Parathyroid adenoma (tissue), 2 donors: ENCODE data around the gene CFAP100.

ENCODE experiments used
- H2AFZ ChIP-seq: fragments of 300-600 bp; sonication (generic); one replicate; pipeline ENCODE4 v1.7.0; 2017; ENCODE audit warnings: antibody characterized with exemption, mild to moderate bottlenecking
- H3K27ac ChIP-seq: fragments of 300-600 bp; sonication (generic); one replicate; pipeline ENCODE4 v1.7.0; 2017
- H3K27me3 ChIP-seq: fragments of 300-600 bp; sonication (generic); one replicate; pipeline ENCODE4 v1.7.0; 2017; ENCODE audit warnings: low read length; ENCODE audit not compliant: control insufficient read depth, insufficient read depth
- H3K36me3 ChIP-seq: fragments of 300-600 bp; sonication (generic); one replicate; pipeline ENCODE4 v1.7.0; 2017; ENCODE audit warnings: low read length; ENCODE audit not compliant: control insufficient read depth, insufficient read depth
- H3K4me1 ChIP-seq: fragments of 300-600 bp; sonication (generic); one replicate; pipeline ENCODE4 v1.7.0; 2017; ENCODE audit warnings: control low read depth
- H3K4me2 ChIP-seq: fragments of 300-600 bp; sonication (generic); one replicate; pipeline ENCODE4 v1.7.0; 2017; ENCODE audit warnings: low read length
- H3K4me3 ChIP-seq: fragments of 300-600 bp; sonication (generic); one replicate; pipeline ENCODE4 v1.7.0; 2017; ENCODE audit warnings: low read depth, low read length
- H3K79me2 ChIP-seq: fragments of 300-600 bp; sonication (generic); one replicate; pipeline ENCODE4 v1.7.0; 2017; ENCODE audit warnings: control low read depth
- H3K9ac ChIP-seq: fragments of 300-600 bp; sonication (generic); one replicate; pipeline ENCODE4 v1.7.0; 2017; ENCODE audit warnings: mild to moderate bottlenecking
- H3K9me3 ChIP-seq: fragments of 300-600 bp; sonication (generic); one replicate; pipeline ENCODE4 v1.7.0; 2017; ENCODE audit warnings: low read length; ENCODE audit not compliant: control insufficient read depth
- TF ChIP-seq, protein P1 (sequence below): fragments of 300-600 bp; sonication (generic); IDR thresholded peaks from one replicate; pipeline ENCODE4 v1.7.0; 2017; ENCODE audit warnings: antibody characterized with exemption, mild to moderate bottlenecking
- donor health status: primary hyperparathyroidism.

Gene CFAP100

DNA sequence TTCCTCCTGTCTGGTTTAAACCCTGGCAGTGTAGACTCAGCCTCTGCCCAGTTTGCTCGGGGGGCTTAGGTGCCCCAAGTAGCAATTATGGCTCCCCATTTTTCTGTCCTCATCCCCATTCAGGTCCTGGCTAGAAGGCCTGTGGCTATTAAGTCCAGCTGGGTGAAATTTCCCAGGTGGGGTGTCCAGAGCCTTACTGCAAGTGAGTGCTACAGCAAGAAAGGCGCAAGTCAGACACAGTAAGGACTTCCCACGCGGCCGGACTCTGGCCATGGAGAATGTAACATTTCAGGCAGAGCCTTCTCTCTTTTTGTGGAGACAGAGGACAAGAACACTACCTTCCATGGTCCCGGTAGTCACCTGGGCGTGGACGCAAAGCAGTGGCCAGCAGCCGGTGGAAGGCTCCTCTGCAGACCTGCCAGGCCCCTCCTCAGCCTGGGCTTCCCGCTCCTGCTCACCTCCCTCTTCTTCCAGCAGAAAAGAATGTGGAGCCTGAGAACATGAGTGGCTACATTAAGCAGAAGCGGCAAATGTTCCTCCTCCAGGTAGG is 23.3 kb downstream of the CFAP100 start:
- TF ChIP-seq, protein P1, sequence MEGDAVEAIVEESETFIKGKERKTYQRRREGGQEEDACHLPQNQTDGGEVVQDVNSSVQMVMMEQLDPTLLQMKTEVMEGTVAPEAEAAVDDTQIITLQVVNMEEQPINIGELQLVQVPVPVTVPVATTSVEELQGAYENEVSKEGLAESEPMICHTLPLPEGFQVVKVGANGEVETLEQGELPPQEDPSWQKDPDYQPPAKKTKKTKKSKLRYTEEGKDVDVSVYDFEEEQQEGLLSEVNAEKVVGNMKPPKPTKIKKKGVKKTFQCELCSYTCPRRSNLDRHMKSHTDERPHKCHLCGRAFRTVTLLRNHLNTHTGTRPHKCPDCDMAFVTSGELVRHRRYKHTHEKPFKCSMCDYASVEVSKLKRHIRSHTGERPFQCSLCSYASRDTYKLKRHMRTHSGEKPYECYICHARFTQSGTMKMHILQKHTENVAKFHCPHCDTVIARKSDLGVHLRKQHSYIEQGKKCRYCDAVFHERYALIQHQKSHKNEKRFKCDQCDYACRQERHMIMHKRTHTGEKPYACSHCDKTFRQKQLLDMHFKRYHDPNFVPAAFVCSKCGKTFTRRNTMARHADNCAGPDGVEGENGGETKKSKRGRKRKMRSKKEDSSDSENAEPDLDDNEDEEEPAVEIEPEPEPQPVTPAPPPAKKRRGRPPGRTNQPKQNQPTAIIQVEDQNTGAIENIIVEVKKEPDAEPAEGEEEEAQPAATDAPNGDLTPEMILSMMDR, result no peak
- Histone ChIP-seq H3K4me3 (no peak overlapping the region), H2AFZ (no peak overlapping the region), H3K27me3 (no peaks in the 10 kb centered on the region), H3K4me1 (no peaks in the 10 kb centered on the region), H3K9ac (no peak overlapping the region), H3K36me3 (no peaks in the 10 kb centered on the region), H3K79me2 (no peaks in the 10 kb centered on the region), H3K9me3 (no peaks in the 10 kb centered on the region), H3K4me2 (no peak overlapping the region), H3K27ac (no peak overlapping the region)

DNA sequence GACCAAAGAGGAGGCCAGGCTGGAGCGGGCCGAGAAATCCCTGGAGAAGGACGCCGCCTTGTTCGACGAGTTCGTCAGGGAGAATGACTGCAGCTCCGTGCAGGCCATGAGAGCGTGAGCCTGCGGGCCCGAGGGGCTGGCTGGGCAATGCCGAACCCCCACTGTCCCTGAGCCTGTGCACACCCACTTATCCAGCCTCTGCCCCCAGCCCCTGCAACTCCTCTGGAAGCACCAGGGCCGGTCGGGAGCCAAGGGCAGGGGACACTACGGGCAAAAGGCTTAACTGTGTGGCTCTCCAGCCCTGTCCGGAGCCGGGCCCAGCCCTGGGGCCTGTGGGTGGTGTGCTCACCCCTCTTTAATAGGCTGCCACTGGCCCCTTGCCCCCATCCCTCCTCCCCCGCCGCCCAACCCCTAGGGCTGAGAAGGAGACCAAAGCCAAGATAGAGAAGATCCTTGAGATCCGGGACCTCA is 24.0 kb downstream of the CFAP100 start:
- no peak overlapping the region for H2AFZ ChIP-seq
- no peaks in the 10 kb centered on the region for H3K27me3 ChIP-seq
- no peaks in the 10 kb centered on the region for H3K4me1 ChIP-seq
- no peaks in the 10 kb centered on the region for H3K79me2 ChIP-seq
- TF ChIP-seq, protein P1, result no peak
- no peak overlapping the region for H3K27ac ChIP-seq
- H3K4me2 ChIP-seq, result no peak overlapping the region
- H3K9ac ChIP-seq, result no peak overlapping the region
- H3K4me3 ChIP-seq, result no peak overlapping the region
- H3K36me3 ChIP-seq, result no peaks in the 10 kb centered on the region
- H3K9me3 ChIP-seq, result no peaks in the 10 kb centered on the region

DNA sequence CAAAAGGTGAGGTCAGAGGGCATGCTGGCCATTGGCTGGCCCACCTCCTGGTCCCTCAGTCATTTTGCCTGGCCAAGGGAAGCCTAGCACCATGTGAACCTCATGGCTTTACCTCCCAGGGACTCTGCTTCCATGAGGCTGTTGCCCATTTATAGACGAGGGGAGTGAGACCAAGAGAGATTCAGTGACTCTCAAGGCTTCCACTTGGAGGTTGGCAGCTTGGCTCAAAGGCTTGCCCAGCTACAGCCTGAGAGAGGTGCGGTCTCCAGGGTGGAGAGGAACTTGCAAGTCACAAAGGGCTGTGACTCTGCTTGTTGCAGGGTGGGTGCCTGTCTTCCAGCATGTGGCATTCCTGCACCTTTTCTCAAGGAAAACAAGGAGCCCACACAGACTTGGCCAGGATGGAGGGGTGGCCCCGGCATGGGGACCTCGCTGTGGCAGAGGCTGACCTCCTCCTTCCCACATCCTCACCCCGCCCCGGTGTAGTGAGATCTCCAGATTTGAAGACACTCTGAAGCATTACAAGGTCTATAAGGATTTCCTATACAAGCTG is 24.5 kb downstream of the CFAP100 start:
- no peak overlapping the region for H3K4me2 ChIP-seq
- TF ChIP-seq, protein P1, result no peak
- H3K36me3 ChIP-seq, result no peaks in the 10 kb centered on the region
- no peak overlapping the region for H2AFZ ChIP-seq
- no peaks in the 10 kb centered on the region for H3K4me1 ChIP-seq
- no peaks in the 10 kb centered on the region for H3K79me2 ChIP-seq
- H3K9ac ChIP-seq, result no peak overlapping the region
- H3K27ac ChIP-seq, result no peak overlapping the region
- no peak overlapping the region for H3K4me3 ChIP-seq
- no peaks in the 10 kb centered on the region for H3K9me3 ChIP-seq
- H3K27me3 ChIP-seq, result no peaks in the 10 kb centered on the region

DNA sequence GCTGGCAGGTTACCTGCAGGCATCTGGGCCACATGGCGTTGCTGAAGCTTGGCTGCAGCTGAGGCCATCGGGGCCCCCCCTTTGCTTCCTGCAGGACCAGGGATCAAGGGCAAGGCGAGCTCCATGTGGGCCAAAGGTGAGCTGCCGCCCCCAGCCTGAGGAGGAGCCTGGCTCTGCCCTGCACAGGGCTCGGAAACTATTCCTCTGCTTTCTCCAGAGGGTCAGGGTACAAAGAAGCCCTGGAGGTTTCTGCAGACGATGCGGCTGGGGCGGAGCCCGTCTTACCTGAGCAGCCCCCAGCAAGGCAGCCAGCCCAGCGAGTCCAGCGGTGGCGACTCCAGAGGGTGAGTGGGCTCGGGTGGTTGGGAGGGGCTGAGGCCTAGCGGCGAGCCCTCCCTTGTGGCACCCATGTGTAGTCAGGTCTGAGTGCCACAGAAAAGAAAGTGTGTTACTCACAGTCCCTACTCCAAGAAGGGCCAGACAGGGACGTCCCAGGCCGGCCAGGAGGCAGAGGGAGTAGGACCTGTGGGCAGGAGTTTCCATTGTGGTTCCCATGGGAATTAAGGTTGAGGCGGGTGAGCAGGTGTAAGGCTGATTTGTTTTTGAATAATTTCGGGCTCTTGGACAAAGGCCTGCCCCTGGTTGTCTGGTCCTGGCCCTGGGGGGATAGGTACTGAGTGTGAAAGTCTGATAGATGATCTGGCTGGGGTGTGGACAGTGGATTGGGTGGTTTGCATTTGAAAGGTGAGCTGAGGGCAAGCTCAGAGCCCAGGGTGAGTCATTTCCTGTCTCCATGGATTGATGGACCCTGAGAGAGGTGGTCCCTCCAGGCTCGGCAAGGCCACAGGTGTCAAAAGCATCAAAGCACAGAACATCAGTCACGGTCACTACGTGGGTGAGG is 25.4 kb downstream of the CFAP100 start:
- TF ChIP-seq, protein P1, result no peak
- Histone ChIP-seq H3K27ac (no peak overlapping the region), H3K9ac (no peak overlapping the region), H3K79me2 (no peaks in the 10 kb centered on the region), H3K4me1 (no peaks in the 10 kb centered on the region), H3K36me3 (no peaks in the 10 kb centered on the region), H3K4me2 (no peak overlapping the region), H3K27me3 (no peaks in the 10 kb centered on the region), H3K9me3 (no peaks in the 10 kb centered on the region), H2AFZ (no peak overlapping the region), H3K4me3 (no peak overlapping the region)
